Activated CD8-positive, alpha-beta T cell treated with anti-CD3 and anti-CD28 coated beads for 36 hours (primary cell): ENCODE data around the gene C1QTNF9. TPM values are rescaled to one million over a fixed set of nuclear protein-coding genes. Genes with fewer than 3 reads are reported as not detected.

ENCODE experiments used
- ATAC-seq: fragments of 200-7000 bp; cut with Tn5 transposase; one replicate; pipeline ENCODE4 v1.10.0; 2021; ENCODE audit warnings: mild to moderate bottlenecking, moderate library complexity
- CTCF ChIA-PET: fragments of 350-600 bp; sonication (Branson Sonifier 250); formaldehyde crosslinking; loops from one replicate; lab custom pipeline; 2021; ENCODE audit warnings: antibody characterized with exemption; lab: Charles Lee
- POLR2A ChIA-PET: fragments of 350-600 bp; sonication (Branson Sonifier 250); formaldehyde crosslinking; loops from one replicate; lab custom pipeline; 2021; ENCODE audit warnings: antibody characterized with exemption; lab: Charles Lee
- DNase-seq: peaks from one replicate; pipeline ENCODE4 v3.0.0-alpha.2; 2020
- H3K27ac Mint-ChIP-seq: one replicate; pipeline ENCODE4 v1.8.0; 2021; ENCODE audit warnings: mild to moderate bottlenecking, mixed read lengths
- H3K27me3 Mint-ChIP-seq: one replicate; pipeline ENCODE4 v1.8.0; 2021; ENCODE audit warnings: mixed read lengths
- H3K36me3 Mint-ChIP-seq: one replicate; pipeline ENCODE4 v1.8.0; 2021; ENCODE audit warnings: low read depth, mixed read lengths
- H3K4me1 Mint-ChIP-seq: one replicate; pipeline ENCODE4 v1.8.0; 2021; ENCODE audit warnings: low read depth, mixed read lengths
- H3K4me3 Mint-ChIP-seq: one replicate; pipeline ENCODE4 v1.8.0; 2021; ENCODE audit warnings: mild to moderate bottlenecking, moderate library complexity, mixed read lengths
- H3K9me3 Mint-ChIP-seq: one replicate; pipeline ENCODE4 v1.8.0; 2021; ENCODE audit warnings: mixed read lengths
- intact Hi-C: fragments of 100-400 bp; cut with micrococcal nuclease; formaldehyde crosslinking; loops from one replicate; pipeline ENCODE4 v1.10.0; 2022
- total RNA-seq, 2 experiments: library from RNA; stranded (reverse); gene quantifications; one replicate each; pipeline ENCODE4 v1.2.3, GENCODE V29; 2021
- TF ChIP-seq, protein P1 (sequence below): fragments of 200-600 bp; IDR thresholded peaks from one replicate; pipeline ENCODE4 v1.8.0; 2022; ENCODE audit warnings: antibody characterized with exemption, mild to moderate bottlenecking

The C1QTNF9 gene
- total RNA-seq, 2 experiments from 2014 or later, result not detected

DNA sequence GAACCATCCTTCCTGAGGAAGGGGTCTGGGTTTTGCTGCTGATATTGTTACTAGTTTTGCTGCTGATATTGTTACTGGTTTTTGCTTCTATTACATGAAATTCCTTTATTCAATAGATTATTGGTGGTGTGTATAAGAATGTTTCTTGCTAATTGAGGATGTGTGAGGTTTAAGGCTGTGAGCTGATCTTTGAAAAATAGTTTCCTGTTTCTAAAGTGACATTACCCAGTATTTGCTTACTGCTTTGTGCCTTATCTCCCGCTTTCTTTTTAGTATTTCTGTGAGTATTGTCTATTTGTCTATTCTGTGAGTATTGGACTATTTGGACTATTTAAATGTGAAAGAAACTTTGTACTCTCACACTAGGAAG, 38.2 kb upstream of the C1QTNF9 start:
- Mint-ChIP-seq H3K27me3 (no peaks in the 10 kb centered on the region), H3K4me1 (peaks cover 84% of the 10 kb centered on the region), H3K4me3 (peak overlapping the region; percentile 87), H3K9me3 (no peaks in the 10 kb centered on the region), H3K36me3 (peaks cover 31% of the 10 kb centered on the region), H3K27ac (peak overlapping the region; percentile 98)
- CTCF ChIA-PET, result interaction anchor here (1.0 to 1.8 kb wide), 3 partner anchors 10 to 17 kb away, joined by 4 to 7 read pairs (median 5); no protein-coding TSS in a partner anchor
- intact Hi-C loops, result loop anchor here (2.0 kb wide), 1 partner anchor 18 kb away; no protein-coding TSS in a partner anchor
- POLR2A ChIA-PET, result interaction anchor here (0.9 to 14.8 kb wide), 5 partner anchors 9 to 240 kb away, joined by 3 to 227 read pairs (median 5); partner anchors contain the start of gene PARP4
- DNase-seq, result no peak
- TF ChIP-seq, protein P1, sequence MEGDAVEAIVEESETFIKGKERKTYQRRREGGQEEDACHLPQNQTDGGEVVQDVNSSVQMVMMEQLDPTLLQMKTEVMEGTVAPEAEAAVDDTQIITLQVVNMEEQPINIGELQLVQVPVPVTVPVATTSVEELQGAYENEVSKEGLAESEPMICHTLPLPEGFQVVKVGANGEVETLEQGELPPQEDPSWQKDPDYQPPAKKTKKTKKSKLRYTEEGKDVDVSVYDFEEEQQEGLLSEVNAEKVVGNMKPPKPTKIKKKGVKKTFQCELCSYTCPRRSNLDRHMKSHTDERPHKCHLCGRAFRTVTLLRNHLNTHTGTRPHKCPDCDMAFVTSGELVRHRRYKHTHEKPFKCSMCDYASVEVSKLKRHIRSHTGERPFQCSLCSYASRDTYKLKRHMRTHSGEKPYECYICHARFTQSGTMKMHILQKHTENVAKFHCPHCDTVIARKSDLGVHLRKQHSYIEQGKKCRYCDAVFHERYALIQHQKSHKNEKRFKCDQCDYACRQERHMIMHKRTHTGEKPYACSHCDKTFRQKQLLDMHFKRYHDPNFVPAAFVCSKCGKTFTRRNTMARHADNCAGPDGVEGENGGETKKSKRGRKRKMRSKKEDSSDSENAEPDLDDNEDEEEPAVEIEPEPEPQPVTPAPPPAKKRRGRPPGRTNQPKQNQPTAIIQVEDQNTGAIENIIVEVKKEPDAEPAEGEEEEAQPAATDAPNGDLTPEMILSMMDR, result no peak
- no peak for ATAC-seq

DNA sequence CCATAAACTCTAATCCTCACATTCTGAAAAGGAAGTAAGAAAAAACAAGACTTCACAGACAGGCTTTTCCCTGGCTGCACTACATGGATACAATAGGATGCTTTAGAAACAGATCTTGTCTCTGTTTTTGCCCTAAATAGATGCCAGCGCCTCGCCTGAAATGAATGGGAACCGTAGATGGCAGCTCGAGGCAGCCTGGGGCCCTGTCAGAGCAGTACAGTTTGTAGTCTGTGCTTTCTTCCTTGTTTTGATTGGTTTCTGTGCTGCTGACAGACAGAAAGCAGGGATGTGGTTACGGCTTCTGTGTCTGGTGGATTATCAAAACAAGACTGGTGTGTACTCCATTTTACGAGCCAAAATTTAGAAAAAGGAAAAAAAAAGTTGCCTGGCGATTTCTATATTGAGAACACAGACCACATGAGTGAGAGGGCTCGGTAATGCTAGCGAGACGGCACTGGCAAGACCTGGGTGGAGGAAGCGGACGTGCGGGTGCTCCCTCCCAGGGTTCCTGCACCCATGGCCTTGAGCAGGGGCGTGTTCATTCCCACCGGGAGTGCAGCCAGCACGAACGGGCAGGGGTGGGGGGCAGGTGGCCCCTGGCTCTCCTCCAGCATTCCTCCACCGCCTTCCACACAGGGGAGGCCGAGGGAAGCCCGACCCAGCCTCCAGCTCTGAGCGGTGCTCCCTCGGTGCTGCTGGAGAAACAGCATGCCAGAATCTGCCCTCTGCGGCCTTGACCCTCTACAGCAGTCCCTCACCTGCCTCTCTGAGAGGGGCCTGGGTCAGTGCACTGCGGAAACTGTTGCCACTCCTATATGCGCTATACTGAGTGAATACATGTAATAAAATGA, 37.6 kb upstream of the C1QTNF9 start:
- no peaks in the 10 kb centered on the region for H3K9me3 Mint-ChIP-seq
- TF ChIP-seq, protein P1, result no peak
- intact Hi-C loops, result loop anchor here (2.0 kb wide), 1 partner anchor 19 kb away; no protein-coding TSS in a partner anchor
- H3K27ac Mint-ChIP-seq, result peak overlapping the region; percentile 98
- peaks cover 84% of the 10 kb centered on the region for H3K4me1 Mint-ChIP-seq
- ChIA-PET POLR2A (interaction anchor here (0.6 to 14.8 kb wide), 5 partner anchors 9 to 31 kb away, joined by 3 to 227 read pairs (median 5); no protein-coding TSS in a partner anchor), CTCF (interaction anchor here (1.0 to 1.8 kb wide), 4 partner anchors 10 to 18 kb away, joined by 3 to 7 read pairs (median 4); no protein-coding TSS in a partner anchor)
- ATAC-seq (peak; percentile 53), DNase-seq (peak; percentile 78)
- peaks cover 28% of the 10 kb centered on the region for H3K36me3 Mint-ChIP-seq
- peak overlapping the region; percentile 87 for H3K4me3 Mint-ChIP-seq
- no peaks in the 10 kb centered on the region for H3K27me3 Mint-ChIP-seq

DNA sequence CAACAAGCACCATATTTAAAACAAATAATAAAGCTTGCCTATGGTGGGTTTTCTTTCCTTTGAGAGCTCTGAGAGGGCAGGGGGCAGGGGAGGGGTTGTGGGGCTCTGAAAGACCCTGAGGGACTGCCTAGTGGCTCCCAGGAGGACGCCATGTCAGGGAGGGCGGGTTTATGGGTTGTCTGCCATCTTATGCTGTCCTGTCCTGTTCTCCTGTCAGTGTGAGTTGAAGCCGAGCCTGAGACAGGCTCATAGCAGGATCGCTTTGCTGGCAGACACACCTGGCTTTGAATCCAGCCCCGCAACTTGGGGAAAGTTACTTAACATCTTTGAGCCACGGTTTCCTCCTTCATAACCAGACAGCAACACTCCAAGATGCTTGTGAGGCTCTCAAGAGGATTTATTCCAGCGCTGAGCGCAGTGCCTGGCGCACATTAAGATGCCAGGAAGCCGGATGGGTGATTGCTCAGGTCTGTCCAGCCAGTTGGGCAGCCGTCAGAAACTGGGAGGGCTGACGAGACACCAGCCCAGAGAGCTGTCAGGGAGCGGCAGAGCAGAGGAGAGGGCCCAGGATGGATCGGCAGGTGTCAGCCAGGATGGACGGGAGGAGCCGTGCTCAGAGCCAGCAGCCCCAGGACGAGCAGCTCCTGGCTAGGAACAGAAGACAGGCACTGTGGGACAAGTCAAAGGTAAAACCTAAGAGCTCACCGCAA, 36.8 kb upstream of the C1QTNF9 start:
- H3K36me3 Mint-ChIP-seq, result peaks cover 24% of the 10 kb centered on the region
- no peaks in the 10 kb centered on the region for H3K9me3 Mint-ChIP-seq
- ATAC-seq, result no peak
- POLR2A ChIA-PET, result interaction anchor here (0.6 to 14.8 kb wide), 3 partner anchors 10 to 23 kb away, joined by 3 to 227 read pairs (median 84); no protein-coding TSS in a partner anchor
- no peaks in the 10 kb centered on the region for H3K27me3 Mint-ChIP-seq
- peak; percentile 27 for DNase-seq
- CTCF ChIA-PET, result interaction anchor here (0.9 to 1.3 kb wide), 2 partner anchors 9 to 16 kb away, joined by 3 to 4 read pairs; no protein-coding TSS in a partner anchor
- peak overlapping the region; percentile 87 for H3K4me3 Mint-ChIP-seq
- peaks cover 81% of the 10 kb centered on the region for H3K4me1 Mint-ChIP-seq
- H3K27ac Mint-ChIP-seq, result peak overlapping the region; percentile 98
- TF ChIP-seq, protein P1, result no peak
- intact Hi-C loops, result no loop called here

DNA sequence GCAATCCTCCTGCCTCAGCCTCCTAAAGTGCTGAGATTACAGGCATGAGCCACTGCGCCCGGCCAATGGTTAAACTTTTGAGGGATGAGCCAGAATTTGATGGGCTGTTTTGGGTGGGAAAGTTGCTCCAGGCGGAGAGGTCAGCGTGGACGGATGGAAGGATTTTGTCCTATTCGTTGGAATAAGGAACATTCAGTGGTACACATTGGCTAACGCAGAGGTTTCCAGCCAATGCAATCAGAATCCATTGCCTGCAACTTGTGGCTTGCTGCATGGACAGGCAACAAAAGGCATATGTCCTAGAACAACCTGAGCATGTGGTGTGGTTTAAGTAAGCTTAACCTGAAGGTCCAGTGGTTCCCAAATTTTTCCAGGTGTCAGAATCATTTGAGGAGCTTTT, 35.5 kb upstream of the C1QTNF9 start:
- CTCF ChIA-PET, result interaction anchor here (0.8 to 2.4 kb wide), 5 partner anchors 10 to 45 kb away, joined by 3 to 8 read pairs (median 7); no protein-coding TSS in a partner anchor
- ATAC-seq (no peak), DNase-seq (peak; percentile 18)
- intact Hi-C loops, result no loop called here
- H3K4me3 Mint-ChIP-seq, result peak overlapping the region; percentile 64
- POLR2A ChIA-PET, result interaction anchor here (0.6 to 14.8 kb wide), 8 partner anchors 9 to 544 kb away, joined by 3 to 227 read pairs (median 4); no protein-coding TSS in a partner anchor
- H3K27me3 Mint-ChIP-seq, result no peaks in the 10 kb centered on the region
- TF ChIP-seq, protein P1, result no peak
- peak overlapping the region; percentile 98 for H3K27ac Mint-ChIP-seq
- H3K9me3 Mint-ChIP-seq, result no peaks in the 10 kb centered on the region
- H3K36me3 Mint-ChIP-seq, result peaks cover 23% of the 10 kb centered on the region
- H3K4me1 Mint-ChIP-seq, result peaks cover 79% of the 10 kb centered on the region
